Neural cell (in vitro differentiated cells): Measurements from ENCODE around the gene LEP.

Experiments
- EP300 ChIP-seq: fragments of 450-650 bp; conservative IDR thresholded peaks from 2 replicates; pipeline ENCODE4 v1.6.1; 2014; ENCODE audit warnings: antibody characterized with exemption, mild to moderate bottlenecking, moderate library complexity; ENCODE audit not compliant: poor library complexity, severe bottlenecking
- TF ChIP-seq, protein P1 (sequence below): fragments of 450-650 bp; IDR thresholded peaks from 2 replicates; pipeline ENCODE4 v1.5.1; 2014; ENCODE audit warnings: antibody characterized with exemption, mild to moderate bottlenecking, moderate library complexity; ENCODE audit not compliant: poor library complexity, severe bottlenecking

DNA sequence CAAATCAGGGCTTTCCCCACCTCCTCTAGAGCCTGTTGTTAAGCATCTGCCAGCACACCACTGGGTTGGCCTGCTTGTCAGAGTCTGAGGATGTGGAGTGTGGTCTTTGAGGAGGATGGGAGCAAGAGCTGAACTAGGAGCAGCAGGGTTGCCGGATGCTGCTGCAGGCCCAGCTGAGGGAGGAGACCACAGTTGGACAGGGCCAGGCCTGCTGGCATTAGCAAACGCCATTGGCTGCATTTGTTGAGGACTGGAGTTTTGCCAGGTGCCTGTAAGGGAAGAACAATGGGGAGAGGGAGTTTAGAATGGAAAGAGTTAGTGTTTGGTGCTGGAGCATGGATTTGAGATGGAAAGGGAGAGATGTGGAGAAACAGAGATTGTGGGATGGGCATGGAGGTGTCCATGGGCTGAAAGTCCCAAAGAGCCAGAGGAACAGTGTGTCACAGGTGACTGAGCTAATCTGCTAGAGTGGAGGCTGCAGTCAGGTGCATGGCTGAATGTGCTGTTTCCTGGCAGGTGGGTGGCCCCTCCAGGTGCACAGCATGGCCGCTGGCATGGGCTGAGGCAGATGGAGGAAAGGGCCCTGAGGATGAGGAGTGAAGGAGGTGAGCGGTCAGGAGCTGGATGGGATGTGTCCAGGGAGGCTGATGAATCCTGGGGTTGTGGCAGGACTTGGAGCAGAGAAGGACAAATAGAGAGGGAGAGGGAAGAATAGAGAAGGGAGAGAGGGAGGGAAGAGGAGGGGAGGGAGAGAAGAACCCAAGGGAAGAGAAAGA lies 40.7 kb downstream of the LEP start:
- no peak for TF ChIP-seq EP300
- TF ChIP-seq, protein P1, sequence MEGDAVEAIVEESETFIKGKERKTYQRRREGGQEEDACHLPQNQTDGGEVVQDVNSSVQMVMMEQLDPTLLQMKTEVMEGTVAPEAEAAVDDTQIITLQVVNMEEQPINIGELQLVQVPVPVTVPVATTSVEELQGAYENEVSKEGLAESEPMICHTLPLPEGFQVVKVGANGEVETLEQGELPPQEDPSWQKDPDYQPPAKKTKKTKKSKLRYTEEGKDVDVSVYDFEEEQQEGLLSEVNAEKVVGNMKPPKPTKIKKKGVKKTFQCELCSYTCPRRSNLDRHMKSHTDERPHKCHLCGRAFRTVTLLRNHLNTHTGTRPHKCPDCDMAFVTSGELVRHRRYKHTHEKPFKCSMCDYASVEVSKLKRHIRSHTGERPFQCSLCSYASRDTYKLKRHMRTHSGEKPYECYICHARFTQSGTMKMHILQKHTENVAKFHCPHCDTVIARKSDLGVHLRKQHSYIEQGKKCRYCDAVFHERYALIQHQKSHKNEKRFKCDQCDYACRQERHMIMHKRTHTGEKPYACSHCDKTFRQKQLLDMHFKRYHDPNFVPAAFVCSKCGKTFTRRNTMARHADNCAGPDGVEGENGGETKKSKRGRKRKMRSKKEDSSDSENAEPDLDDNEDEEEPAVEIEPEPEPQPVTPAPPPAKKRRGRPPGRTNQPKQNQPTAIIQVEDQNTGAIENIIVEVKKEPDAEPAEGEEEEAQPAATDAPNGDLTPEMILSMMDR, result no peak
